Measurements from ENCODE around the gene TMEM250. TPM values are rescaled to one million over a fixed set of nuclear protein-coding genes. Genes with fewer than 3 reads are reported as not detected.

TMEM250 gene
- total RNA-seq, 1 experiment from 2014 or later = 15.1 TPM

- H3K79me2 ChIP-seq (ENCODE audit: low read length) = peaks cover 8% of the 10 kb centered on the region; the same call in 1 of the 2 replicates
- no peaks in the 10 kb centered on the region for H3K36me3 ChIP-seq (ENCODE audit: insufficient read depth, low read length)
- no peaks in the 10 kb centered on the region for H3K9me3 ChIP-seq (ENCODE audit: low read length)
- peak; percentile 58 for DNase-seq
- peaks cover 17% of the 10 kb centered on the region for H3K4me1 ChIP-seq (ENCODE audit: low read length)
- peak overlapping the region; percentile 61 for H3K4me2 ChIP-seq (ENCODE audit: low read depth, low read length, poor library complexity, severe bottlenecking)
- H3K4me3 ChIP-seq (ENCODE audit: low read length) = peak overlapping the region; percentile 72
- peak overlapping the region; percentile 95 for H3K9ac ChIP-seq (ENCODE audit: low read length)
- no peaks in the 10 kb centered on the region for H3K27me3 ChIP-seq (ENCODE audit: low read length)
- no peak overlapping the region for H2AFZ ChIP-seq (ENCODE audit: low read length)
- no peaks in the 10 kb centered on the region for H3K9me2 ChIP-seq (replicated peaks; ENCODE audit: insufficient read depth, low read length)
- H3K27ac ChIP-seq (ENCODE audit: low read length) = peak overlapping the region; percentile 76
- peaks cover 11% of the 10 kb centered on the region; the same call in 1 of the 2 replicates for H4K20me1 ChIP-seq (ENCODE audit: insufficient read depth, low read depth, low read length)
Measured at GRCh38 chr9:136119061-136119882, 597 bp upstream of the TMEM250 start.

GRCh38 chr9:136117916-136118319 lies 757 bp downstream of the TMEM250 start:
- peak overlapping the region; percentile 95 for H3K9ac ChIP-seq (ENCODE audit: low read length)
- H3K4me1 ChIP-seq (ENCODE audit: low read length) = peaks cover 17% of the 10 kb centered on the region
- no peak for DNase-seq
- no peaks in the 10 kb centered on the region for H3K36me3 ChIP-seq (ENCODE audit: insufficient read depth, low read length)
- H3K79me2 ChIP-seq (ENCODE audit: low read length) = peaks cover 8% of the 10 kb centered on the region; the same call in 1 of the 2 replicates
- peak overlapping the region; percentile 43; the same call in 1 of the 2 replicates for H2AFZ ChIP-seq (ENCODE audit: low read length)
- peak overlapping the region; percentile 76 for H3K27ac ChIP-seq (ENCODE audit: low read length)
- H3K27me3 ChIP-seq (ENCODE audit: low read length) = no peaks in the 10 kb centered on the region
- H3K4me3 ChIP-seq (ENCODE audit: low read length) = peak overlapping the region; percentile 72
- no peaks in the 10 kb centered on the region for H3K9me2 ChIP-seq (replicated peaks; ENCODE audit: insufficient read depth, low read length)
- H4K20me1 ChIP-seq (ENCODE audit: insufficient read depth, low read depth, low read length) = peaks cover 11% of the 10 kb centered on the region; the same call in 1 of the 2 replicates
- peak overlapping the region; percentile 61 for H3K4me2 ChIP-seq (ENCODE audit: low read depth, low read length, poor library complexity, severe bottlenecking)
- no peaks in the 10 kb centered on the region for H3K9me3 ChIP-seq (ENCODE audit: low read length)

GRCh38 chr9:136117291-136117915 lies 1.3 kb downstream of the TMEM250 start:
- peak overlapping the region; percentile 76 for H3K27ac ChIP-seq (ENCODE audit: low read length)
- H3K4me1 ChIP-seq (ENCODE audit: low read length) = peaks cover 17% of the 10 kb centered on the region
- H2AFZ ChIP-seq (ENCODE audit: low read length) = no peak overlapping the region; the same call in 1 of the 2 replicates
- H3K9me3 ChIP-seq (ENCODE audit: low read length) = no peaks in the 10 kb centered on the region
- no peaks in the 10 kb centered on the region for H3K36me3 ChIP-seq (ENCODE audit: insufficient read depth, low read length)
- H3K4me2 ChIP-seq (ENCODE audit: low read depth, low read length, poor library complexity, severe bottlenecking) = peak overlapping the region; percentile 61
- H3K4me3 ChIP-seq (ENCODE audit: low read length) = peak overlapping the region; percentile 72
- H3K9me2 ChIP-seq (replicated peaks; ENCODE audit: insufficient read depth, low read length) = no peaks in the 10 kb centered on the region
- no peaks in the 10 kb centered on the region for H3K27me3 ChIP-seq (ENCODE audit: low read length)
- peak overlapping the region; percentile 95 for H3K9ac ChIP-seq (ENCODE audit: low read length)
- peak; percentile 77 for DNase-seq
- peaks cover 8% of the 10 kb centered on the region; the same call in 1 of the 2 replicates for H3K79me2 ChIP-seq (ENCODE audit: low read length)
- H4K20me1 ChIP-seq (ENCODE audit: insufficient read depth, low read depth, low read length) = peaks cover 8% of the 10 kb centered on the region; the same call in 1 of the 2 replicates

GRCh38 chr9:136116360-136117098 lies 2.1 kb downstream of the TMEM250 start:
- Histone ChIP-seq H3K4me3 (ENCODE audit: low read length) (no peak overlapping the region), H3K36me3 (ENCODE audit: insufficient read depth, low read length) (no peaks in the 10 kb centered on the region), H3K4me1 (ENCODE audit: low read length) (peaks cover 17% of the 10 kb centered on the region), H3K27ac (ENCODE audit: low read length) (no peak overlapping the region), H3K9me2 (replicated peaks; ENCODE audit: insufficient read depth, low read length) (no peaks in the 10 kb centered on the region), H3K9ac (ENCODE audit: low read length) (peak overlapping the region; percentile 95; the same call in 1 of the 2 replicates), H3K9me3 (ENCODE audit: low read length) (no peaks in the 10 kb centered on the region), H3K79me2 (ENCODE audit: low read length) (peaks cover 8% of the 10 kb centered on the region; the same call in 1 of the 2 replicates), H3K27me3 (ENCODE audit: low read length) (no peaks in the 10 kb centered on the region), H2AFZ (ENCODE audit: low read length) (no peak overlapping the region), H3K4me2 (ENCODE audit: low read depth, low read length, poor library complexity, severe bottlenecking) (no peak overlapping the region), H4K20me1 (ENCODE audit: insufficient read depth, low read depth, low read length) (peaks cover 5% of the 10 kb centered on the region; the same call in 1 of the 2 replicates)
- DNase-seq = no peak

GRCh38 chr9:136115641-136116359 lies 2.9 kb downstream of the TMEM250 start:
- Histone ChIP-seq H4K20me1 (ENCODE audit: insufficient read depth, low read depth, low read length) (peaks cover 3% of the 10 kb centered on the region; the same call in 1 of the 2 replicates), H3K27me3 (ENCODE audit: low read length) (no peaks in the 10 kb centered on the region), H3K79me2 (ENCODE audit: low read length) (peaks cover 8% of the 10 kb centered on the region; the same call in 1 of the 2 replicates), H3K27ac (ENCODE audit: low read length) (no peak overlapping the region), H3K9me2 (replicated peaks; ENCODE audit: insufficient read depth, low read length) (no peaks in the 10 kb centered on the region), H3K4me1 (ENCODE audit: low read length) (peaks cover 17% of the 10 kb centered on the region), H3K9ac (ENCODE audit: low read length) (no peak overlapping the region), H3K4me3 (ENCODE audit: low read length) (no peak overlapping the region), H3K9me3 (ENCODE audit: low read length) (no peaks in the 10 kb centered on the region), H3K4me2 (ENCODE audit: low read depth, low read length, poor library complexity, severe bottlenecking) (no peak overlapping the region), H3K36me3 (ENCODE audit: insufficient read depth, low read length) (no peaks in the 10 kb centered on the region), H2AFZ (ENCODE audit: low read length) (no peak overlapping the region)
- no peak for DNase-seq

GRCh38 chr9:136115206-136115605 lies 3.5 kb downstream of the TMEM250 start:
- no peak overlapping the region for H3K27ac ChIP-seq (ENCODE audit: low read length)
- no peak overlapping the region for H3K9ac ChIP-seq (ENCODE audit: low read length)
- no peaks in the 10 kb centered on the region for H3K9me3 ChIP-seq (ENCODE audit: low read length)
- H3K4me2 ChIP-seq (ENCODE audit: low read depth, low read length, poor library complexity, severe bottlenecking) = no peak overlapping the region
- H3K27me3 ChIP-seq (ENCODE audit: low read length) = no peaks in the 10 kb centered on the region
- no peaks in the 10 kb centered on the region for H3K36me3 ChIP-seq (ENCODE audit: insufficient read depth, low read length)
- H3K4me3 ChIP-seq (ENCODE audit: low read length) = no peak overlapping the region
- H2AFZ ChIP-seq (ENCODE audit: low read length) = no peak overlapping the region
- no peaks in the 10 kb centered on the region for H3K9me2 ChIP-seq (replicated peaks; ENCODE audit: insufficient read depth, low read length)
- no peaks in the 10 kb centered on the region for H4K20me1 ChIP-seq (ENCODE audit: insufficient read depth, low read depth, low read length)
- DNase-seq = no peak
- H3K4me1 ChIP-seq (ENCODE audit: low read length) = peaks cover 20% of the 10 kb centered on the region
- H3K79me2 ChIP-seq (ENCODE audit: low read length) = peaks cover 8% of the 10 kb centered on the region; the same call in 1 of the 2 replicates

- no peak overlapping the region for H3K9ac ChIP-seq (ENCODE audit: low read length)
- H3K27ac ChIP-seq (ENCODE audit: low read length) = no peak overlapping the region
- H3K4me1 ChIP-seq (ENCODE audit: low read length) = peaks cover 21% of the 10 kb centered on the region
Measured at GRCh38 chr9:136114610-136115009, 4.1 kb downstream of the TMEM250 start.

More at GRCh38 chr9:136114610-136115009, 4.1 kb downstream of the TMEM250 start:
- H3K9me3 ChIP-seq (ENCODE audit: low read length) = no peaks in the 10 kb centered on the region
- peaks cover 8% of the 10 kb centered on the region; the same call in 1 of the 2 replicates for H3K79me2 ChIP-seq (ENCODE audit: low read length)
- no peak overlapping the region for H3K4me2 ChIP-seq (ENCODE audit: low read depth, low read length, poor library complexity, severe bottlenecking)
- H3K9me2 ChIP-seq (replicated peaks; ENCODE audit: insufficient read depth, low read length) = no peaks in the 10 kb centered on the region
- no peak overlapping the region for H2AFZ ChIP-seq (ENCODE audit: low read length)
- DNase-seq = no peak
- no peaks in the 10 kb centered on the region for H3K27me3 ChIP-seq (ENCODE audit: low read length)
- no peaks in the 10 kb centered on the region for H4K20me1 ChIP-seq (ENCODE audit: insufficient read depth, low read depth, low read length)
- H3K36me3 ChIP-seq (ENCODE audit: insufficient read depth, low read length) = no peaks in the 10 kb centered on the region
- H3K4me3 ChIP-seq (ENCODE audit: low read length) = no peak overlapping the region

Data from Karpas-422 (cell line).